Breast epithelium (tissue), 4 donors: ENCODE measurements around the gene SLC34A1. TPM values are rescaled to one million over a fixed set of nuclear protein-coding genes. Genes with fewer than 3 reads are reported as not detected.

Experiments
- DNase-seq, 2 donors: peaks; one replicate each; pipeline ENCODE4 v3.0.0-alpha.2; 2019; ENCODE audit warnings: low spot score in 2 of 2
- H3K27ac ChIP-seq, 2 donors: fragments of 200-600 bp; sonication (generic) in 1 of 2; one replicate each; pipeline ENCODE4 v1.5.1; 2016 to 2019; ENCODE audit warnings: mild to moderate bottlenecking in 1 of 2
- H3K27me3 ChIP-seq, 2 donors: fragments of 200-600 bp; sonication (generic) in 1 of 2; one replicate each; pipeline versions ENCODE4 v1.5.1 to v1.6.0; 2017 to 2019; ENCODE audit warnings: control low read depth in 1 of 2, mild to moderate bottlenecking in 1 of 2
- H3K36me3 ChIP-seq: fragments of 200-600 bp; one replicate; pipeline ENCODE4 v1.5.1; 2019
- H3K4me1 ChIP-seq, 2 donors: fragments of 200-600 bp; sonication (generic); one replicate each; pipeline ENCODE4 v1.5.1; 2016 to 2019; ENCODE audit warnings: control low read depth in 1 of 2
- H3K4me3 ChIP-seq, 3 donors: fragments of 200-600 bp; sonication (generic); 1 replicate in 2 of 3; 2 replicates in 1 of 3; pipeline ENCODE4 v1.5.1; 2016 to 2019; ENCODE audit warnings: mild to moderate bottlenecking in 3 of 3, moderate library complexity in 2 of 3
- H3K9me3 ChIP-seq, 2 donors: fragments of 200-600 bp; sonication (generic) in 1 of 2; one replicate each; pipeline ENCODE4 v1.5.1; 2016 to 2019; ENCODE audit warnings: control low read depth in 1 of 2
- POLR2A ChIP-seq: fragments of 450-650 bp; IDR thresholded peaks from one replicate; pipeline ENCODE4 v1.6.1; 2016; ENCODE audit warnings: antibody characterized with exemption, mild to moderate bottlenecking, moderate library complexity
- POLR2AphosphoS5 ChIP-seq, 3 donors: sonication (generic); formaldehyde crosslinking; IDR thresholded peaks; one replicate each; pipeline ENCODE4 v1.6.1; 2017; ENCODE audit warnings: antibody characterized with exemption in 3 of 3
- intact Hi-C: fragments of 100-400 bp; cut with DNase I; formaldehyde crosslinking; loops from one replicate; pipeline ENCODE4 v1.15.1; 2023; ENCODE audit warnings: low total_unique reads
- total RNA-seq, 3 donors: library from RNA; depleted of rRNA; stranded (reverse); fragments of >200 nt; gene quantifications; one replicate each; pipeline ENCODE4 v1.1.0, GENCODE V29; 2016
- TF ChIP-seq, protein P1 (sequence below), 3 donors: fragments of 450-650 bp; IDR thresholded peaks; one replicate each; pipeline ENCODE4 v1.5.1; 2016 to 2017; ENCODE audit warnings: antibody characterized with exemption in 3 of 3, mild to moderate bottlenecking in 3 of 3, moderate library complexity in 3 of 3

Gene SLC34A1
- total RNA-seq, 3 donors from 2014 or later: not detected

DNA sequence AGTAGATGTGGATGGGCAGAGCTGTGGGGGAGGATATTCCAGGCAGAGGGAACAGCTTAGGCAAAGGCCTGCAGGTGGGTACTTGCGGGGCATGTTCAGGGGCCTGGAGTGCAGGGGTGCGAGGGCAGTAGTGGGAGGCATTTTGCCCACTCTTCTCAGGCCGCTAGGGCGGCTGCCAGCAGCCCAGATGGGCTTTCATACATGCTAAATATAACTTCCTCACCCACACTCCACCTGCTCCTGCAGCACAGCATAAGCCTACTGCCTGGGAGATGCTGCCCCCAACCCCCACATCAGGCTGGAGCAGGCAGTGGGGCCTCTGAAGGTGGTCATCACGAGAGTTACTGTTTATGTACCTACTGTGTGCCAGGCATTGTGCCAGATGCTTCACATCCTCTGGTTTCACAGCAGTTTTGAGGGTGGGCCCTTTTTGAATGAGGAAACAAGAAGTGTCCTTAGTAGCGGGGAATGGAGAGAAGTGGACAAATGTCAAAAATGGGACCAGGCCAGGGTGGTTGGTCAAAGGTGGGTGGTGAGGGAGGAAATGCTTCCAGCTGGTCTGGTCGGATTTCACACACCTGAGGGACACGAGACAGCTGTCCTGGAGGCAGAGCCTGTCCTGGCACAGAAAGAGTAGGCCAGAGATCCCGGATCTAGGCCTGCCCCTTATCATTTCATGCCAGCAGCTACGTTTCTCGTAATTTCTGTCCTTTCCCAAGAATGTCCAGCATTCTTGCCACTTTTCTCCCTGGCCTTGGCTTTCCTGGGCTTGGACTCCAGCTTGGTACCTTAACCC, 14.4 kb upstream of the SLC34A1 start:
- Histone ChIP-seq H3K36me3 (no peaks in the 10 kb centered on the region), H3K27ac (peak overlapping the region in 1 of 2 donors; percentile 35), H3K9me3 (no peaks in the 10 kb centered on the region), H3K27me3 (no peaks in the 10 kb centered on the region), H3K4me1 (no peaks in the 10 kb centered on the region), H3K4me3 (no peak overlapping the region)
- no peak for TF ChIP-seq POLR2AphosphoS5 (IDR thresholded peaks at IDR 0.05)
- TF ChIP-seq, protein P1, sequence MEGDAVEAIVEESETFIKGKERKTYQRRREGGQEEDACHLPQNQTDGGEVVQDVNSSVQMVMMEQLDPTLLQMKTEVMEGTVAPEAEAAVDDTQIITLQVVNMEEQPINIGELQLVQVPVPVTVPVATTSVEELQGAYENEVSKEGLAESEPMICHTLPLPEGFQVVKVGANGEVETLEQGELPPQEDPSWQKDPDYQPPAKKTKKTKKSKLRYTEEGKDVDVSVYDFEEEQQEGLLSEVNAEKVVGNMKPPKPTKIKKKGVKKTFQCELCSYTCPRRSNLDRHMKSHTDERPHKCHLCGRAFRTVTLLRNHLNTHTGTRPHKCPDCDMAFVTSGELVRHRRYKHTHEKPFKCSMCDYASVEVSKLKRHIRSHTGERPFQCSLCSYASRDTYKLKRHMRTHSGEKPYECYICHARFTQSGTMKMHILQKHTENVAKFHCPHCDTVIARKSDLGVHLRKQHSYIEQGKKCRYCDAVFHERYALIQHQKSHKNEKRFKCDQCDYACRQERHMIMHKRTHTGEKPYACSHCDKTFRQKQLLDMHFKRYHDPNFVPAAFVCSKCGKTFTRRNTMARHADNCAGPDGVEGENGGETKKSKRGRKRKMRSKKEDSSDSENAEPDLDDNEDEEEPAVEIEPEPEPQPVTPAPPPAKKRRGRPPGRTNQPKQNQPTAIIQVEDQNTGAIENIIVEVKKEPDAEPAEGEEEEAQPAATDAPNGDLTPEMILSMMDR (IDR thresholded peaks at IDR 0.05): no peak
- no peak for TF ChIP-seq POLR2A
- no peak for DNase-seq
- intact Hi-C loops: loop anchor here (10.0 kb wide), 1 partner anchor 55 kb away; the partner anchor contains the start of gene MXD3

DNA sequence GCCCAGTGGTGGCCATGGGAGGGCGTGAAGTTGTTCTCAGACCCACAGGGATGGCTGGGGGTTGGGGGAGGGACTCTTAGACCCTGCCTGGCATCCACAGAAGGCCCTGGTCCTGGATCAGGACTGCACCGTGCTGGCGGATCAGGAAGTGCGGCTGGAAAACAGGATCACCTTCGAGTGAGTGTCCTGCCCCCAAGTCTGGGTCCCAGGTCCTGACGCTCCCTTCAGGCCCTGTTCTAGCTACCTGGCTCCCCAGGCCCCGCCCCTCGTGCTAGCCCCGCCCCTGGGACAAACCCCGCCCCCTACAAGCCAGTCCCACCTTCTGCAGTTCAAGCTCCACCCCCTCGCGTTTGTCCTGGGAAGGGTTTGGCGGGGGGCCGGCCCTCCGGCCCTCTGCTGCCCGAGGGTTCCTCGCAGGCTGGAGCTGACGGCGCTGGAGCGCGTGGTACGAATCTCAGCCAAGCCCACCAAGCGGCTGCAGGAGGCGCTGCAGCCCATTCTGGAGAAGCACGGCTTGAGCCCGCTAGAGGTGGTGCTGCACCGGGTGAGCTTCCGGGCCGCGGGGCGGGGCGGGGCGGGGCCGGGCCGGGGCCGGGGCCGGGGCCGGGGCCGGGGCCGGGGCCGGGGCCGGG, 13.6 kb upstream of the SLC34A1 start:
- Histone ChIP-seq H3K4me1 (no peaks in the 10 kb centered on the region), H3K4me3 (peak overlapping the region; percentile 23 to 59 (median 49)), H3K9me3 (no peaks in the 10 kb centered on the region), H3K27me3 (no peaks in the 10 kb centered on the region), H3K27ac (peak overlapping the region in 1 of 2 donors; percentile 35), H3K36me3 (no peaks in the 10 kb centered on the region)
- no peak for TF ChIP-seq POLR2A
- TF ChIP-seq, protein P1 (IDR thresholded peaks at IDR 0.05): peak in 2 of 3 donors; percentile 23 to 56
- DNase-seq: peak; percentile 48 to 73
- intact Hi-C loops: no loop called here

DNA sequence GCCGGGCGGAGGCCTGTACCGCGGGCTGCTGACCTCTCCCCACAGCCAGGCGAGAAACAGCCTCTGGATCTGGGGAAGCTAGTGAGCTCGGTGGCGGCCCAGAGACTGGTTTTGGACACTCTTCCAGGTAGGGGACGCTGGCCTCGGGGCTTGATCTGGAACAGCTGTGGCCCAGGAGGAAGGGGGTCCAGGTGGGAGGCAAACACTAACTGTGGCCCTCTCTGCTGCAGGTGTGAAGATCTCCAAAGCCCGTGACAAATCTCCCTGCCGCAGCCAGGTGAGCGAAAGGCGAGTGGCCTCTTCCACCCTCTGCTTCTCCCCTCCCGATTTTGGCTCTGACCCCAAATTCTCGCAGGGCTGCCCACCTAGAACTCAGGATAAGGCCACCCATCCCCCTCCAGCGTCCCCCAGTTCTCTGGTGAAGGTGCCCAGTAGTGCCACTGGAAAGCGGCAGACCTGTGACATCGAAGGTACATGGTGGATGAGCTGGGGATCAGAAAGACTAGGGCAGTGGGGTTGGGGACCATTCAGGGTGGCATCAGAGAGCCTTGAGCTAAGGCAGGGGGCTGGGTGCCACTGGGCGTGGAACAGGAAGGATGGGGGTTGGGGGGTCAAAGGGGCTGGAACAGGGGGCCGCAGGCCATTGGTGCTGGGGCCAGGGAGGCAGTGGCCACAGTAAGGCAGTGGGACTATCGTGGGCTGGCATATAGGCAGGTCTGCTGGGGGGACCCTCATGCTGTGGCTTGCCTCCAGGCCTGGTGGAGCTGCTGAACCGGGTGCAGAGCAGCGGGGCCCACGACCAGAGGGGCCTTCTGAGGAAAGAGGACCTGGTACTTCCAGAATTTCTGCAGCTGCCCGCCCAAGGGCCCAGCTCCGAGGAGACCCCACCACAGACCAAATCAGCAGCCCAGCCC, 12.9 kb upstream of the SLC34A1 start:
- TF ChIP-seq, protein P1 (IDR thresholded peaks at IDR 0.05): no peak
- no peak for TF ChIP-seq POLR2A
- TF ChIP-seq POLR2AphosphoS5 (IDR thresholded peaks at IDR 0.05): no peak
- Histone ChIP-seq H3K4me1 (no peaks in the 10 kb centered on the region), H3K27ac (peak overlapping the region in 1 of 2 donors; percentile 29)

DNA sequence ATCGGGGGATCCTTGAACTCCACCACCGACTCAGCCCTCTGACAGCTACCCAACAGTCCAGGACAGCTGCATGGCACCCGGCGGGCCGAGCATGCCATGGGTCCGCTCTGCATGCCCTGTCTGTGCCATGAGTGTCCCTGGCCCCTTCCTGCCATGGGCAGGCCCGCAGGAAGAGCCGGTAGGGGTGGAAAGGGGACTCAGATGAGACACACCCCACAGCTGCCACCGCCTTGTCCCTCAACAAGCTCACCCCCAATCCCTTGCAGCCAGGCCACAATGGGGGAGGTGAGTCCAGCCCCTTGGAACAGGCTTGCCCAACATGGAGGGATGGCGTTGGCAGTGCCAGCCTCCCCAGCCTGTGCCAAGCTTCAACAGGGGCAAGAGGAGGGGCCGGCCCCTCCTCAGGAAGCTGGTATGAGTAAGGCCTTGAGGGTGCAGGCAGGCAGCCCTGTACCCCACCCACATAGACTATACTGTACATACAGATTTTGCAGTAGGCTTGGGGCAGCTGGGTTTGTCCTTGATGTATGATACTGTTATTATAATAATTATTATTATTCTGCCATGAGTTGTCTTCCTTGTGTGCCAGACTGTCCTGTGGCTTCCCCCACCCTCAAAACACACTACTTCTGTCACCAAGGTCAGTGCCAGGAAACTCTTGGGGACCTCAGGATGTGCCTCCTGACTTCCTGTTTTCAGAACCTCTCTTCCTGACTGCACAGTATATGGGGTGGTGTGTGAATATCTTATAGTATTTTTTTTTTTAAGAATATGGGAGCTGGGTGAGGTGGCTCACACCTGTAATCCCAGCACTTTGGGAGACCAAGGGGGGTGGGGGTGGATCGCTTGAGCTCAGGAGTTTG, 12.0 kb upstream of the SLC34A1 start:
- H3K4me1 ChIP-seq: no peaks in the 10 kb centered on the region
- no peaks in the 10 kb centered on the region for H3K9me3 ChIP-seq
- no peaks in the 10 kb centered on the region for H3K27me3 ChIP-seq
- H3K4me3 ChIP-seq: no peak overlapping the region
- intact Hi-C loops: no loop called here
- DNase-seq: no peak
- H3K27ac ChIP-seq: no peak overlapping the region
- no peaks in the 10 kb centered on the region for H3K36me3 ChIP-seq
- TF ChIP-seq POLR2AphosphoS5 (IDR thresholded peaks at IDR 0.05) (no peak), POLR2A (no peak)
- TF ChIP-seq, protein P1 (IDR thresholded peaks at IDR 0.05): no peak

More for the DNA sequence above, 12.9 kb upstream of the SLC34A1 start:
- intact Hi-C loops: no loop called here
- H3K9me3 ChIP-seq: no peaks in the 10 kb centered on the region
- peak overlapping the region; percentile 23 to 59 (median 49) for H3K4me3 ChIP-seq
- no peak for DNase-seq
- no peaks in the 10 kb centered on the region for H3K36me3 ChIP-seq
- H3K27me3 ChIP-seq: no peaks in the 10 kb centered on the region
